Effector CD8-positive, alpha-beta T cell (primary cell): ENCODE data around the gene DAAM2.

Experiments
- DNase-seq: peaks from one replicate; lab custom pipeline; 2025; lab: John Stamatoyannopoulos, UW

Gene DAAM2

GRCh38 chr6:39819228-39819627, 27.1 kb downstream of the DAAM2 start:
- DNase-seq: no peak

GRCh38 chr6:39819676-39820075, 27.5 kb downstream of the DAAM2 start:
- DNase-seq: no peak

DNA sequence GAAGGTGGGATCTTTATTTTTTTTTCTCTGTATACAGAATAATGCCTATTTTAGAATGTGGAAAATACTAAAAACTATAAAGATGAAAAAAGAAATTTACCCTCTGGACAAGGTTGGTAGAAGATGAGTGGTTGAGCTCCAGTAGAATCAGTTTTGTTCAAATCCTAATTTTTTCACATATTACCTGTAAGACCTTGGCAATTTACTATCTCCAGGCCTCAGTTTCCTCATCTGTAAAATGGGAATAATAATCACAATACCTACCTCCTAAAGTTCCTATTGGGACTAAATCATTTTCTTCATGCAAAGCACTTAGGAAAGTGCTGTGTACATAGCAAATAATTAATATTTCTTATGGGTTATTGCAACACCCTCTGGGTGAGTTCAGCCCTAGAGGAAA, 28.4 kb downstream of the DAAM2 start:
- DNase-seq: no peak

DNA sequence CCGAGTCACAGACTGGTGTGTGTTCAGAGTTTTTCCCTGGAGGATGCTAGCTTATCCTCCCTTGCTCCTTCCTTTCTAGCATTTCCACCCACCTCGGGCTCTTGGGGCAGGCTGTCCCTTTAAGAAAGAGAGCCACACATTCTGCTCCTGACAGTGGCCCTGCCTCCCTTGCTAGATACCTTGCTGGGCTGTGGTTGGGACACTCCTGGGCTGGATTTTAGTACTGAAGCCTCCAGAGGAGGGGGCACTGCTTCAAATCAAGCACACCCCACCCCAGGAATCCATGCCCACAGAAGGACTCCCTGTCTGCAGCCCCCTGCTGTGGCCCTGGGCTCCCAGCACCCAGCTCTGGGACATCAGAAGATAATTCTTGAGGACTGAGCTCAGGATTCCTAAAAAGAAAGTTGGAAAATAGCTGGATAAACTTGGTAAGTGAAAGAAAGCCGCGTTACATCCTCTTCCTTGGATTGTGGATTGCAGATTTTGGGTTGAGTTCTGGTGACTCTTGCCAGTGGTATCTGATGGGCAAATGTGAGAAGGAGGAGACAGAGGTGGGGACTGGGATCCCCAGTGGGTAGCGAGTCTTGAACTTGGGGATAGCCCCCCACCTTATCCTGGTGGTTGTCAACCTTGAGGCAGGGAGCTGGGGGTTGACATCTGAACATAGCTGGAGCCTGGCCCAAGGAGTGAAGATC, 29.0 kb downstream of the DAAM2 start:
- no peak for DNase-seq

GRCh38 chr6:39821742-39822532, 29.8 kb downstream of the DAAM2 start:
- no peak for DNase-seq

DNA sequence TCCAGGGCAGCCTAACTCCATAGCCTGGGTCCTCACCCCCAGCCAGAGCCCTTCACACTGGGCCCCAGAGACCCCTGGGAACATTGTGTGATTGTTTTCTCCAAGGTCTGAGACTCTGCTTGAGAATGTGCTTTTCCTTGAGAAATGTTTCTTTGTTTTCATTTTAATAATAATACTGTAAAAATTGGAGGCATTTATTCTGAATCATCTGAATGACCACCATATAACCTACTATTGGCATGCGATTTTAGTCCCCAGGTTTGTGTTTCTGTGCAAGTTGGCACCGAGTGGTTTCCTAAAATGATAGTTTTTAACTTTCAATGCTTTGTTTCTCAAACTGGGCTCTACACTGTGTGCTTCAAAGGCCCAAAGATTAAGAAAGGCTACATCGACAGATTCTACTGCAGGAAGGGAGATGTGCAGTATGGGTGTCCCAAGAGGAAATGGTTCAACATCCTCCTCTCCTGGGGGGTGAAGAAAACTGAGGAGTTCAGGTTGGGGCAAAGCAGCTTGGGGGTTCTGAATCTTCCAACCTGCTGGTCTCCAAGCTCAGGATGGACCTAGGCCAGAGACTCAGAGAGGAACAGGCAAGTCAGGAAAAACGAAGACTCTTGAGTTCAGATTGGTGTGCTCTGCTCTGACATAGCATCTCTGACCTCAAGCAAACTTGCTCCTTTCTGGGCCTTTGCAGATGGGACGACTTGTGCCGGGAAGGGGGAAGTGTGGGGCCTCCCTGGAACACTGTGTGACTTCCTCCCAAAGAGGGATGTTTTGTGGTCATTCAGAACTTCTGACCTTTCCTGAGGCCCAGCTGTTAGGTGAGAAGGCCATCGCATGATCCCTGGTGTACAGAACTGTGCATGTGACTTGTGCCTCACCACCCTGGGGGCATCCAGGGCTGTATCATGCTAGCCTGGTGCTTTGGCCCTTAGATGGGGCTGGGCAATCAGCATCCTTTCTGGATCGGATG, 31.0 kb downstream of the DAAM2 start:
- no peak for DNase-seq

- DNase-seq: no peak
Observed at GRCh38 chr6:39824030-39824926, 32.1 kb downstream of the DAAM2 start.

DNA sequence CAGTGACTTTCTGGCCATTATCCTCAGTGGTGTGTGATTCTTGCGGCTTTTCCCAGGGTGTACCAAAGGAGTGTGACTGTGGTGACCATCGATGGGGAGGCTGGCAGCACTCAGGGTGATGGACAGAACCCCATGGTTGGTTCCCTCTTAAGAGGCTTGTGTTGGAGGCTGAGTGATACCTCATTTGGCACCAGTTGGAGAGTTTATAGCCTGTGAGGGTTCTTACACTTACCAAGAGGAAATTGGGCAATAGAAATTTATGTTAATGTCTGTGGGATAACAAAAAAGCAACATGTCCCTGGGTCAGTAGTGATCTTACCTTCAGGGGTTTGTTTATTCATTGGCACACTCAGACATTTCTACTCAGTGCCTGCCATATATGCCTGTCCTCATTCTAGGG, 37.2 kb downstream of the DAAM2 start:
- no peak for DNase-seq

- no peak for DNase-seq
Observed at GRCh38 chr6:39830444-39830843, 38.3 kb downstream of the DAAM2 start.

- no peak for DNase-seq
Observed at GRCh38 chr6:39831701-39832100, 39.5 kb downstream of the DAAM2 start.

DNA sequence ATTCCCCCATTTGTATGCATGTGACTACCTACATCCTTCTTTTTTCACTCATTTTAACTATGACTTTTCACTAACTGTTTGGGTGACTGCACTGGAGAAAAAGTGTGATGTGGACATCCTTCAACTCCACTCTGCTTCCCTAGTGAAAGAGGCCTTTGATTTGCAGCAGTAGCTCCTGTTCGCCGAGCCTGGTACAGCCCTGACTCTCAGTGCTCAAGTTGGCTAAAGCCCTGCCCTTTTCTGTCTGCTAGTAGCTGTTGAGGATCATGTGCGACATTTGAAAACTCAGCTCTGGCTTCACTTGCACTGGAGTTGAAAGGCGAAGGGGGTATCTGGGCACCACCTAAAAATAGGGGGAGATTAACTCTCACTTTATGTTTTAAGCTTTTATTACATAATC, 42.1 kb downstream of the DAAM2 start:
- no peak for DNase-seq

DNA sequence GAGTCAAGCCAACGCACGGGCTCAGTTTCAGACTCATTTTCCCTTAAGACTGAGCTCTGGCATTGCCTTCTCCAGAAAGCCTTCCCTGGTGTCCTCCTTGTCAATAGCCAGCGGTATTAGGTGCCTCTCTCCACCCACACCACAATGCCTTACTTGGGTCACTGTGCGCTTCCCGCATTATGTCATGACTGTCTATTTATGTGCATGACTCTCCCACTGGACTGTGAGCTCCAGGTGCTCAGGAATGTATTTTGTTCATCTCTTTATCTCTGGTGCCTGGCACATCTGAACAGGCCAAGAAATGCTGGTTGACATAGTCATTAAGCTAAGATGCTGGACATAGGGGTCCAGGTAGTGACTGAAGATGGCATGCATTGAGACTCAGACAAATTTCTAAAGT, 42.7 kb downstream of the DAAM2 start:
- DNase-seq: no peak

DNA sequence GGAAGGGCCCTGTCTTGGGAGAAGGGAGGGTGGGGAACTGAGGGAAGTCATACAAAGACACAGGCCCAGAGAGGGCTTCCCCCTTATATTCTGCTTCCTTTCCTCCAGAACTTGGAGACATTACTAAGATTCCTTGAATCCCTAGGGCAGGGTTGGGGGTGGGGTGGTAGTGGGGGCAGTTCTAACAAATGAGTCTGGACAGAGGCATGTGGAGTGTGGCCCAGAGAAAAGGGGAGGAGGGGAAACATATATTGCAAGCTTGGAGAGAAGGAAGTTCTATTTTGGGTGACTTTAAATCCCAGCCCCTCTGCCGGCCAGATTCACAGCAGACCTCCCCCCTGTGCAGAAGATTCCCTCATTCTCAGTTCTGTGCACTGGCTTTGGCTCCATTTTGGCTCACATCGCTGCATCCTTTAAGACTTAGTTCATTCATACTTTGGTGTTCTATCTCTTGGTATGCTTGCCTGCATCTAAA, 43.7 kb downstream of the DAAM2 start:
- DNase-seq: no peak

- no peak for DNase-seq
Observed at GRCh38 chr6:39836606-39837005, 44.4 kb downstream of the DAAM2 start.

DNA sequence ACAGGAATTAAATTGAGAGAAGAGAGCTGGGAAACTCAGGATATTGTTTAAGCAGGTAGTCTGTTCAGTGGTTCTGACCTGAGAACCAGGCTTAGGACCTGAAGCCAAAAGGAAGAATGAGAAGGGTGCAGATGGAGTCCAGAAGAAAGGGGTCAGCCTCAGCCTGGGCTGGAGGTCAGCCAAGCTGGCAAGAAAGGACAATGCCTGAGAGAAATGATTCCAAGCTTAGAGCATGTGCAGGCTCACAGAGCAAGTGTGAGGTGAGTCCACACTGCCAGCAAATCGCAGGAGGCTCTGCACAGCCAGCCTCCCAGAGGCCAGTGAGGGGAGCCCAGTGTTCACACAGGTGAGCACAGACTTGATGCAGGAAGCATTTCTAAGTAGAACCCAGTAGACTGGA, 47.3 kb downstream of the DAAM2 start:
- no peak for DNase-seq

- no peak for DNase-seq
Observed at GRCh38 chr6:39840781-39841180, 48.6 kb downstream of the DAAM2 start.

DNA sequence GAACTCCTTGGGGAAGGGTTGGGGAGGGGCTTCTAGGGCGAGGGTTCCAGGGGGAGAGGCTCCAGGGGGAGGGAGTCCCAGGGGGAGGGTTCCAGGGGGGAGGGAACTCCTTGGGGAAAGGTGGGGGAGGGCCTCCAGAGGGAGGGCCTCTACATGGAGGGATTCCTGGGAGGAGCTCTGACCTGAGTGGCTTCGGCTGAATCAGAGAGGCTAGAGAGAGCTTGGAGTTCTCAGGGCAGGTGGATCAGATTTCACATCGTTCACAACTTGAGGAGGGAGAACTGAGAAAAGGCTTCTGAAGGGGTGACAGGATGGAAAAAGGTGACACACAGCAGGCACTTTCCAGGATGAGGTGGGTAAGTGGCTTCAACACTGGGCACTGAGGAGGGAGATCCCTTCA, 49.1 kb downstream of the DAAM2 start:
- DNase-seq: no peak

DNA sequence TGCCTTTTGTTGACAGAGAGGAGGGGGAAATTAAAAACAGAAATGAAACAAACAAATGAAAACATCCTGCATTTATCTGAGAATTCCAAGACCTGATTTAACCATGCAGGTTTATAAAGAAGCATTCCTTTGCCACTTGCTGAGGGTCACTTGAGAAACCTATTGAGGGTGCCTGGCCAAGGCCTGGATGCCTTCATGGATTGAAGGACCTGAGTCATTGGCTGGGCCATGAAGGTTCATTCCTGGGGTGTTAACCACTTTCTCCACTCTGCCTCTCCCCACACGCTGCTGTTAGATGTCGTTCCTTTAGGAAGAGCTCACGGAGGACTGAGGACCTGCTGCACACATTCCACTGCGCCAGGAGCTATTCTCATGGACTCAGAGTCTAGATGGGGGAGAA, 49.7 kb downstream of the DAAM2 start:
- DNase-seq: no peak

DNA sequence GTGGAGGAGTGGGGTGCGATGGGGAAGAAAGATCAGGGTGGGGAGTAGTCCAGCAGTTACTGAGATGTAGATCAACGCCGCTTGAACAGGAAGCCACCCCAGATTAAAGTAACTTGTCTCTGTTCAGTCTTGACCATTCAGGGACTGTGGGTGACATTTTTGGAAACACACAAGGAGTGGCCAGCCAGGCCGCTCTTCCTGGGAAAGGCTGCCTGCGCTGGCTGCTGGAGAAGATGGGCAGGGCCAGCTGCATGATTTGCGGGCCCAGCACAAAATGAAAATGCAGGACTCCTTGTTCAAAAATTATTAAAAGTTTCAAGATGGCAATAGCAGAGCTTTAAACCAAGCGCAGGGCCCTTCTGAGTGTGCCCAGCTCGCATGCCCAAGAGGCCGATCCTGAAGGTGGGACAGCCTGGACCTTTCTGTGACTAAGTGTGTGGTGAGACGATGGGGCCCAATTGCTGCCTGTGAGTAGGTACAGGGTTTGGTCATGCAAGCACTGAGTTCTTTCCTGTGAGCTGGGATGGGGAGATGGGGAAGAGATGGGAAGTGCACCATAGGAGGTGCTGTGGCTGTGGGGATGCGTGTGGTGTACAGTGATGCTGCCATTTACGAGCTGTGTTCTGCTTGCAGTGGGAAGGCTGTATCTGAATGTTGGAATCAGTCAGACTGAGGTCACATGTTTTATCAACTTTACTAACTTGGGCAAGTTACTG, 51.3 kb downstream of the DAAM2 start:
- no peak for DNase-seq

DNA sequence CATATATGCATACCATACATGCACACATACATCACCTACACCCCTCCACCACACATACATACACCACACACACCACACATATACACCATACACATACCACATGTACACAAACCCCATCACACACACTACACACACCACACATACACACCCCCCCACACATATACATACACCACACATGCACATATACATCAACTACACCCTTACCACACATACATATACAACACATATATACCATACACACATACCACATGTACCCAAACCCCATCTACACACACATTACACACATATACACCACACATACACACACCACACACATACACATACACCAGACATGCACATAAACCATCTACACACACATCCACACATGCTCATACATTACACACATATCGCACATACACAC, 52.7 kb downstream of the DAAM2 start:
- no peak for DNase-seq

DNA sequence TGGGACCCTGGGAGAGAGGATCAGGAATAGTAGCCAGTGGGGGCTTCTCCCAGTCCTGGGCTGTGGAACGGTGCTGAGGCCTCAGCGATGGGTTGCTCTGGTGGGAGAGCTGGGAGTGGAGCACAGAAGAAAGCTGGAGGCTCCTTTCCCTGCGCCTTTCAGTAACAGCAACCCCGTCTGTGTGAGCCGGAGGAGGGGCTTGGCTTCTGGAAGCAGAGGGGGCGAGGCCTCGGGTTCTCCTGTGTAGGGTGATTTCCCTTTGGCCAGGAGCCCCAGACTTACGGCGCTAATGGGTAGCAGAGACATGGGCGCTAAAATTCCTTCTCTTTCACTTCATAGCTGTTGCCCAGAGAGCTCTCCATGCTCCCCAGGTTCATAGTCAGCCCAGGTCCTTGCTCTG, 55.0 kb downstream of the DAAM2 start:
- no peak for DNase-seq
